ENCODE results near the gene SPATA2.
A peak's percentile ranks its signal among the peaks of the same experiment; 100 is the strongest.

The SPATA2 gene

DNA sequence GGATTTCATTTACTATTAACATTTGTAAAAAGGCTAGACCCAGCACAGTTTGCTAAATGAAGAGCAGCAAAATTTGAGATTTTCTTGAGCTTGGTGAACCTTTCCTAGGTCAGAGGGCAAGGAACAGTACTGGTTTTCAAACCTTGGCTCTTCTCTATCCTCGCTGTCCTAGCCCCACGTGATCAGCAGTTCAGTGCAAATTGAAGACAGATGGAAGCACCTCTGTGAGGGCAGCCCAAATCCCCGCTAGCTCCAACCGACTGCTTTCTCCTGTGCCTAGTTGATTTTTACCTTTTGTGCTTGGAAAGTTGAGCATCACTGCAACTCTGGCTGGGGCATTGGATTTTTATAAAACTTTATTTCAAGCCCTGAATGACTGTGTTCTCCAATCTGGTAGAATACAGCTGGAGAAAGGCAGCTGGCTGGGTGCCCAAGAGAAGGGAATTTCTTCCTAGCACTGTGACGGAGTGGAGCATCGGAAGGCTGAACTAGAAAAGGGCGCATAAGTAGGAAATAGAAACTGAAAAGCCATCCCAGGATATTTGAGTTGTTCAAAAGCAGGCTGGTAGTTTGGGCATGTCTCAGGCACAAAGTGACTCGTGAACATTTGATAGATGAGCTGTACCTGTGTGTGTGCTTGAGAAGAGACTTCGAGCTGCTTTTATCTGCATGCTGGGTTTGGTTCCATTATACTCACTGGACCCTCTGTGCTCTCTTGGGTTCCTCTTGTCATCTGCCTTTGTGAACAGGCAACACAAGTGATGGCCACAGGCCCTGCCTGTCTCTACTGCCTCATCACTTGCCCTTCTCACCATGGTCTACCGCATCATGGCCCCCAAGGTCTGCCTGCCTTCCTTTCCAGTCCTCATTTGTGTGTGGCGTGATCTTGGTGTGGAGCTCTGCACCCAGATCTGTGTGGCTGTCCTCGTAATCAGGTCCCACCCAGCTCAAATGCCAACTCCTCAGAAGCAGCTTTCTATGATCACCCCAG, 23.1 kb upstream of the SPATA2 start:
- H3K9me3 ChIP-seq (ENCODE audit: insufficient read depth, low read length, severe bottlenecking), result no peaks in the 10 kb centered on the region
- no peak overlapping the region for H2AFZ ChIP-seq (ENCODE audit: low read depth, low read length)
- TF ChIP-seq, protein P1, sequence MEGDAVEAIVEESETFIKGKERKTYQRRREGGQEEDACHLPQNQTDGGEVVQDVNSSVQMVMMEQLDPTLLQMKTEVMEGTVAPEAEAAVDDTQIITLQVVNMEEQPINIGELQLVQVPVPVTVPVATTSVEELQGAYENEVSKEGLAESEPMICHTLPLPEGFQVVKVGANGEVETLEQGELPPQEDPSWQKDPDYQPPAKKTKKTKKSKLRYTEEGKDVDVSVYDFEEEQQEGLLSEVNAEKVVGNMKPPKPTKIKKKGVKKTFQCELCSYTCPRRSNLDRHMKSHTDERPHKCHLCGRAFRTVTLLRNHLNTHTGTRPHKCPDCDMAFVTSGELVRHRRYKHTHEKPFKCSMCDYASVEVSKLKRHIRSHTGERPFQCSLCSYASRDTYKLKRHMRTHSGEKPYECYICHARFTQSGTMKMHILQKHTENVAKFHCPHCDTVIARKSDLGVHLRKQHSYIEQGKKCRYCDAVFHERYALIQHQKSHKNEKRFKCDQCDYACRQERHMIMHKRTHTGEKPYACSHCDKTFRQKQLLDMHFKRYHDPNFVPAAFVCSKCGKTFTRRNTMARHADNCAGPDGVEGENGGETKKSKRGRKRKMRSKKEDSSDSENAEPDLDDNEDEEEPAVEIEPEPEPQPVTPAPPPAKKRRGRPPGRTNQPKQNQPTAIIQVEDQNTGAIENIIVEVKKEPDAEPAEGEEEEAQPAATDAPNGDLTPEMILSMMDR (IDR thresholded peaks at IDR 0.05; ENCODE audit: borderline replicate concordance, extremely low read depth, low read length, poor library complexity, severe bottlenecking), result no peak
- no peak for TF ChIP-seq EZH2 (IDR thresholded peaks at IDR 0.05; ENCODE audit: borderline replicate concordance, low read depth, low read length, severe bottlenecking)
- ATAC-seq (ENCODE audit: insufficient read depth, low read depth), result no peak
- H3K4me1 ChIP-seq (ENCODE audit: insufficient read depth, low read length), result peaks cover 35% of the 10 kb centered on the region
- H4K20me1 ChIP-seq (ENCODE audit: insufficient read depth, low read length), result peaks cover 49% of the 10 kb centered on the region
- peaks cover 74% of the 10 kb centered on the region for H3K79me2 ChIP-seq (ENCODE audit: insufficient read depth, low read length)
- H3K4me2 ChIP-seq (ENCODE audit: insufficient read depth, low read length), result peak overlapping the region; percentile 92
- DNase-seq, result no peak
- peak overlapping the region; percentile 85 for H3K27ac ChIP-seq (ENCODE audit: low read length)
- H3K4me3 ChIP-seq (ENCODE audit: low read depth in 1 of 2, low read length in 2 of 2), result peak overlapping the region in 1 of 2 experiments; percentile 86; a peak in 1 of 4 replicates
- no peaks in the 10 kb centered on the region for H3K27me3 ChIP-seq (ENCODE audit: insufficient read depth, low read length, poor library complexity)
- peaks cover 45% of the 10 kb centered on the region for H3K36me3 ChIP-seq (ENCODE audit: insufficient read depth, low read length)
- H3K9ac ChIP-seq (ENCODE audit: low read depth, low read length), result peak overlapping the region; percentile 96; the same call in 1 of the 2 replicates

- H3K79me2 ChIP-seq (ENCODE audit: insufficient read depth, low read length), result peaks cover 63% of the 10 kb centered on the region
- peak overlapping the region; percentile 97 for H2AFZ ChIP-seq (ENCODE audit: low read depth, low read length)
- peak overlapping the region; percentile 86 to 96 for H3K4me3 ChIP-seq (ENCODE audit: low read depth in 1 of 2, low read length in 2 of 2)
- TF ChIP-seq EZH2 (IDR thresholded peaks at IDR 0.05; ENCODE audit: borderline replicate concordance, low read depth, low read length, severe bottlenecking), result no peak
- TF ChIP-seq, protein P1 (IDR thresholded peaks at IDR 0.05; ENCODE audit: borderline replicate concordance, extremely low read depth, low read length, poor library complexity, severe bottlenecking), result no peak
- H3K36me3 ChIP-seq (ENCODE audit: insufficient read depth, low read length), result peaks cover 35% of the 10 kb centered on the region
- no peaks in the 10 kb centered on the region for H3K27me3 ChIP-seq (ENCODE audit: insufficient read depth, low read length, poor library complexity)
- ATAC-seq (ENCODE audit: insufficient read depth, low read depth) (peak; percentile 38; the same call in 2 of the 3 replicates), DNase-seq (peak; percentile 34)
- H3K9me3 ChIP-seq (ENCODE audit: insufficient read depth, low read length, severe bottlenecking), result no peaks in the 10 kb centered on the region
- peak overlapping the region; percentile 92 for H3K4me2 ChIP-seq (ENCODE audit: insufficient read depth, low read length)
- peaks cover 42% of the 10 kb centered on the region for H4K20me1 ChIP-seq (ENCODE audit: insufficient read depth, low read length)
- peak overlapping the region; percentile 96 for H3K9ac ChIP-seq (ENCODE audit: low read depth, low read length)
- H3K4me1 ChIP-seq (ENCODE audit: insufficient read depth, low read length), result peaks cover 35% of the 10 kb centered on the region
- peak overlapping the region; percentile 85 for H3K27ac ChIP-seq (ENCODE audit: low read length)
Observed at GRCh38 chr20:49937027-49937929, 21.9 kb upstream of the SPATA2 start.

- Histone ChIP-seq H3K9me3 (ENCODE audit: insufficient read depth, low read length, severe bottlenecking) (no peaks in the 10 kb centered on the region), H3K27me3 (ENCODE audit: insufficient read depth, low read length, poor library complexity) (no peaks in the 10 kb centered on the region), H3K4me2 (ENCODE audit: insufficient read depth, low read length) (peak within 1 kb of the TSS; percentile 92), H3K4me1 (ENCODE audit: insufficient read depth, low read length) (peaks cover 35% of the 10 kb centered on the region), H3K36me3 (ENCODE audit: insufficient read depth, low read length) (peaks cover 27% of the 10 kb centered on the region), H4K20me1 (ENCODE audit: insufficient read depth, low read length) (peaks cover 35% of the 10 kb centered on the region), H3K79me2 (ENCODE audit: insufficient read depth, low read length) (peaks cover 55% of the 10 kb centered on the region), H3K9ac (ENCODE audit: low read depth, low read length) (peak within 1 kb of the TSS; percentile 96), H3K27ac (ENCODE audit: low read length) (peak within 1 kb of the TSS; percentile 85), H3K4me3 (ENCODE audit: low read depth in 1 of 2, low read length in 2 of 2) (peak within 1 kb of the TSS; percentile 86 to 96), H2AFZ (ENCODE audit: low read depth, low read length) (peak within 1 kb of the TSS; percentile 97)
- DNase-seq (peak; percentile 92), ATAC-seq (ENCODE audit: insufficient read depth, low read depth) (peak; percentile 86)
- TF ChIP-seq, protein P1 (IDR thresholded peaks at IDR 0.05; ENCODE audit: borderline replicate concordance, extremely low read depth, low read length, poor library complexity, severe bottlenecking), result no peak
- no peak for TF ChIP-seq EZH2 (IDR thresholded peaks at IDR 0.05; ENCODE audit: borderline replicate concordance, low read depth, low read length, severe bottlenecking)
Observed at GRCh38 chr20:49936153-49937026, 21.1 kb upstream of the SPATA2 start, which contains the start of gene RNF114. Gene RNF114 (plus strand): TSS chr20:49936397. CDS start chr20:49936413, 16 bp downstream.

Data from DND-41 (cell line).